B cell (primary cell): ENCODE measurements around the gene SERPINA10.

Experiments
- EZH2 ChIP-seq: IDR thresholded peaks from 2 replicates; pipeline ENCODE4 v1.6.1; 2012; ENCODE audit warnings: borderline replicate concordance, low read depth, mild to moderate bottlenecking, moderate library complexity, low read length; ENCODE audit not compliant: insufficient read depth, poor library complexity, severe bottlenecking
- TF ChIP-seq, protein P1 (sequence below): fragments of 200-600 bp; IDR thresholded peaks from one replicate; pipeline ENCODE4 v1.8.0; 2022; ENCODE audit warnings: antibody characterized with exemption, mild to moderate bottlenecking

DNA sequence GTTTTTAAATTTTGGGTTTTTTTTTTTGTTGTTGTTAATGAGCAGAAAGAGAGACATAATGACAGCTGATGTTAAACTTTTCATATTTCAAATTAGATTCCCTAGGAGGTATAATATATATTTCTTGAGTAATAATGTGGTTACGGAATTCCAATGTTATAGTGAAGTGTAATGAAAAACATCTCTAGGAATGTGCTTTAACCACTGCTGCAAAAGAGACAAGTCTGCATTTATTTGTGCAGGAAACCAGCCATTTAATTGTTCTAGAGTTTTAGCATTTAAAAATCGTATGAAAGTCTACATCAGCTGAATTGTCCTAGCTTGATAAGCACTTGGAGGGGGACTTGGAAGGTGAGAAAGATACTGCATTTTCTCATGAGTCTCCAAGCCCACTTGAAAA, 14.3 kb downstream of the SERPINA10 start:
- TF ChIP-seq, protein P1, sequence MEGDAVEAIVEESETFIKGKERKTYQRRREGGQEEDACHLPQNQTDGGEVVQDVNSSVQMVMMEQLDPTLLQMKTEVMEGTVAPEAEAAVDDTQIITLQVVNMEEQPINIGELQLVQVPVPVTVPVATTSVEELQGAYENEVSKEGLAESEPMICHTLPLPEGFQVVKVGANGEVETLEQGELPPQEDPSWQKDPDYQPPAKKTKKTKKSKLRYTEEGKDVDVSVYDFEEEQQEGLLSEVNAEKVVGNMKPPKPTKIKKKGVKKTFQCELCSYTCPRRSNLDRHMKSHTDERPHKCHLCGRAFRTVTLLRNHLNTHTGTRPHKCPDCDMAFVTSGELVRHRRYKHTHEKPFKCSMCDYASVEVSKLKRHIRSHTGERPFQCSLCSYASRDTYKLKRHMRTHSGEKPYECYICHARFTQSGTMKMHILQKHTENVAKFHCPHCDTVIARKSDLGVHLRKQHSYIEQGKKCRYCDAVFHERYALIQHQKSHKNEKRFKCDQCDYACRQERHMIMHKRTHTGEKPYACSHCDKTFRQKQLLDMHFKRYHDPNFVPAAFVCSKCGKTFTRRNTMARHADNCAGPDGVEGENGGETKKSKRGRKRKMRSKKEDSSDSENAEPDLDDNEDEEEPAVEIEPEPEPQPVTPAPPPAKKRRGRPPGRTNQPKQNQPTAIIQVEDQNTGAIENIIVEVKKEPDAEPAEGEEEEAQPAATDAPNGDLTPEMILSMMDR: no peak
- no peak for TF ChIP-seq EZH2
